SK-N-SH (cell line): Measurements from ENCODE around the gene GRIK1. TPM values are rescaled to one million over a fixed set of nuclear protein-coding genes. Genes with fewer than 3 reads are reported as not detected.

ENCODE experiments used
- CTCF ChIA-PET: fragments of 300-600, 350-600 bp; formaldehyde crosslinking; extraction: SDS; loops from one replicate; lab custom pipeline; 2021; lab: Yijun Ruan, JAX
- POLR2A ChIA-PET: fragments of 350-600 bp; sonication (Branson Sonifier 250); formaldehyde crosslinking; extraction: SDS; loops from one replicate; lab custom pipeline; 2020; ENCODE audit warnings: antibody characterized with exemption, inconsistent platforms; lab: Yijun Ruan, JAX
- DNase-seq: peaks from one replicate; pipeline ENCODE4 v3.0.0; 2012
- H2AFZ ChIP-seq: fragments of 200-600 bp; sonication (generic); 2 replicates; pipeline ENCODE4 v1.8.1; 2016; ENCODE audit warnings: antibody characterized with exemption, mild to moderate bottlenecking, low read depth
- H3F3A ChIP-seq: fragments of 200-600 bp; sonication (generic); replicated peaks from 2 replicates; pipeline ENCODE3; 2016; ENCODE audit warnings: antibody characterized with exemption, mild to moderate bottlenecking; ENCODE audit not compliant: insufficient read depth
- H3K27ac ChIP-seq, 2 experiments: fragments of 200-500 bp in 1 of 2; fragments of 200-600 bp in 1 of 2; sonication (Bioruptor generic) in 1 of 2; sonication (generic), shearing (Covaris generic) in 1 of 2; 2 replicates each; pipeline versions ENCODE4 v1.5.1 to v1.6.1; 2014 to 2016; ENCODE audit warnings: low read depth in 2 of 2, inconsistent platforms in 1 of 2, low read length in 1 of 2, mild to moderate bottlenecking in 1 of 2, mixed read lengths in 1 of 2
- H3K27me3 ChIP-seq: fragments of 200-600 bp; sonication (generic), shearing (Covaris generic); 2 replicates; pipeline ENCODE4 v1.6.1; 2016; ENCODE audit warnings: mixed run types; ENCODE audit not compliant: insufficient read depth
- H3K36me3 ChIP-seq, 2 experiments: fragments of 200-500 bp in 1 of 2; fragments of 200-600 bp in 1 of 2; sonication (Bioruptor generic) in 1 of 2; sonication (generic) in 1 of 2; replicated peaks in 1 of 2; 2 replicates each; pipeline versions ENCODE3 to v1.5.1; 2014 to 2016; ENCODE audit warnings: low read length in 1 of 2, mild to moderate bottlenecking in 1 of 2; ENCODE audit not compliant: insufficient read depth in 2 of 2, control insufficient read depth in 1 of 2
- H3K4me1 ChIP-seq, 2 experiments: fragments of 200-500 bp in 1 of 2; fragments of 200-600 bp in 1 of 2; sonication (Bioruptor generic) in 1 of 2; sonication (generic), shearing (Covaris generic) in 1 of 2; 2 replicates each; pipeline versions ENCODE4 v1.5.1 to v1.6.1; 2014 to 2016; ENCODE audit warnings: low read depth in 1 of 2, low read length in 1 of 2, mixed run types in 1 of 2; ENCODE audit not compliant: insufficient read depth in 2 of 2, control insufficient read depth in 1 of 2
- H3K4me2 ChIP-seq: fragments of 200-600 bp; sonication (generic), shearing (Covaris generic); 2 replicates; pipeline ENCODE4 v1.6.1; 2017; ENCODE audit warnings: mixed run types
- H3K4me3 ChIP-seq, 2 experiments: fragments of 200-500 bp in 1 of 2; fragments of 200-600 bp in 1 of 2; sonication (Bioruptor generic) in 1 of 2; sonication (generic), shearing (Covaris generic) in 1 of 2; 2 replicates each; pipeline versions ENCODE4 v1.5.1 to v1.8.1; 2014 to 2016; ENCODE audit warnings: low read depth in 2 of 2, inconsistent platforms in 1 of 2, low read length in 1 of 2, mild to moderate bottlenecking in 1 of 2, mixed read lengths in 1 of 2, moderate library complexity in 1 of 2
- H3K79me2 ChIP-seq: fragments of 200-600 bp; sonication (generic); 2 replicates; pipeline ENCODE4 v1.8.1; 2017; ENCODE audit warnings: mild to moderate bottlenecking; ENCODE audit not compliant: insufficient read depth
- H3K9ac ChIP-seq: fragments of 200-600 bp; sonication (generic); 2 replicates; pipeline ENCODE4 v1.6.1; 2017; ENCODE audit warnings: mixed run types
- H3K9me2 ChIP-seq: fragments of 200-600 bp; sonication (generic); 2 replicates; pipeline ENCODE4 v1.6.1; 2017; ENCODE audit warnings: mixed run types
- H3K9me3 ChIP-seq: fragments of 200-600 bp; sonication (generic); 2 replicates; pipeline ENCODE4 v1.6.1; 2017; ENCODE audit warnings: mixed run types, mild to moderate bottlenecking, moderate library complexity
- H4K20me1 ChIP-seq: fragments of 200-600 bp; sonication (generic); 2 replicates; pipeline ENCODE4 v1.6.1; 2017; ENCODE audit warnings: mild to moderate bottlenecking, mixed run types; ENCODE audit not compliant: insufficient read depth
- ELF1 ChIP-seq: IDR thresholded peaks from 2 replicates; pipeline ENCODE4 v1.4.0; 2012
- EZH2phosphoT487 ChIP-seq: fragments of 200-600 bp; sonication (generic); IDR thresholded peaks from 2 replicates; pipeline ENCODE4 v1.6.1; 2017; ENCODE audit warnings: low read depth, mixed run types, mild to moderate bottlenecking, antibody characterized with exemption, moderate library complexity, borderline replicate concordance
- FOXM1 ChIP-seq: IDR thresholded peaks from 2 replicates; pipeline ENCODE4 v1.4.0; 2012; ENCODE audit warnings: low read depth, mild to moderate bottlenecking
- GATA2 ChIP-seq: sonication (generic); formaldehyde crosslinking; IDR thresholded peaks from 2 replicates; pipeline ENCODE4 v1.5.0; 2020; ENCODE audit warnings: mild to moderate bottlenecking, missing genetic modification reagents
- JUND ChIP-seq: IDR thresholded peaks from 2 replicates; pipeline ENCODE4 v1.4.0; 2012
- MEF2A ChIP-seq: IDR thresholded peaks from 2 replicates; pipeline ENCODE4 v1.4.0; 2012; ENCODE audit warnings: low read depth, borderline replicate concordance
- POLR2AphosphoS5 ChIP-seq: IDR thresholded peaks from 2 replicates; pipeline ENCODE4 v1.6.1; 2012; ENCODE audit warnings: low read depth, low read length
- RAD21 ChIP-seq: IDR thresholded peaks from 2 replicates; pipeline ENCODE4 v1.6.1; 2012; ENCODE audit warnings: mild to moderate bottlenecking, low read length
- RCOR1 ChIP-seq: fragments of 150-350 bp; IDR thresholded peaks from 2 replicates; pipeline ENCODE4 v1.6.1; 2017; ENCODE audit warnings: antibody characterized with exemption, low read length
- RXRA ChIP-seq: IDR thresholded peaks from 2 replicates; pipeline ENCODE4 v1.4.0; 2012; ENCODE audit warnings: low read depth, mild to moderate bottlenecking, borderline replicate concordance
- SIN3A ChIP-seq: IDR thresholded peaks from 2 replicates; pipeline ENCODE4 v1.6.1; 2012; ENCODE audit warnings: low read depth, mild to moderate bottlenecking, low read length, moderate library complexity, borderline replicate concordance
- SMC3 ChIP-seq: IDR thresholded peaks from 2 replicates; pipeline ENCODE4 v1.6.1; 2012; ENCODE audit warnings: low read depth, low read length, improper control_type of control experiment
- TAF1 ChIP-seq: IDR thresholded peaks from 2 replicates; pipeline ENCODE4 v1.6.1; 2012; ENCODE audit warnings: low read depth, mild to moderate bottlenecking, low read length, moderate library complexity, borderline replicate concordance
- YY1 ChIP-seq: IDR thresholded peaks from 2 replicates; pipeline ENCODE4 v1.4.0; 2012; ENCODE audit warnings: low read depth, mild to moderate bottlenecking
- polyA plus RNA-seq, 3 experiments: library from polyadenylated mRNA; depleted of rRNA; stranded (reverse); fragments of >200 nt; gene quantifications; 2 replicates each; pipeline ENCODE4 v1.2.3, GENCODE V29; 2012
- TF ChIP-seq, protein P1 (sequence below): fragments of 200-600 bp; sonication (generic); IDR thresholded peaks from 2 replicates; pipeline ENCODE4 v1.6.1; 2017; ENCODE audit warnings: antibody characterized with exemption, mild to moderate bottlenecking, moderate library complexity
- TF ChIP-seq, protein P2 (sequence below): IDR thresholded peaks from 2 replicates; pipeline ENCODE4; 2012
- TF ChIP-seq, protein P3 (sequence below): IDR thresholded peaks from 2 replicates; pipeline ENCODE4 v1.4.0; 2012; ENCODE audit warnings: low read depth, borderline replicate concordance
- TF ChIP-seq, protein P4 (sequence below): IDR thresholded peaks from 2 replicates; pipeline ENCODE4 v1.4.0; 2012; ENCODE audit warnings: low read depth, borderline replicate concordance
- TF ChIP-seq, protein P5 (sequence below): IDR thresholded peaks from 2 replicates; pipeline ENCODE4 v1.4.0; 2012; ENCODE audit warnings: low read depth
- TF ChIP-seq, protein P6 (sequence below): fragments of 150-350 bp; IDR thresholded peaks from 2 replicates; pipeline ENCODE4 v1.6.1; 2017; ENCODE audit warnings: antibody characterized with exemption, low read length, low read depth, borderline replicate concordance

The GRIK1 gene
- polyA plus RNA-seq, 1 of the 3 experiments (the other 2 are of a cell fraction), result not detected

DNA sequence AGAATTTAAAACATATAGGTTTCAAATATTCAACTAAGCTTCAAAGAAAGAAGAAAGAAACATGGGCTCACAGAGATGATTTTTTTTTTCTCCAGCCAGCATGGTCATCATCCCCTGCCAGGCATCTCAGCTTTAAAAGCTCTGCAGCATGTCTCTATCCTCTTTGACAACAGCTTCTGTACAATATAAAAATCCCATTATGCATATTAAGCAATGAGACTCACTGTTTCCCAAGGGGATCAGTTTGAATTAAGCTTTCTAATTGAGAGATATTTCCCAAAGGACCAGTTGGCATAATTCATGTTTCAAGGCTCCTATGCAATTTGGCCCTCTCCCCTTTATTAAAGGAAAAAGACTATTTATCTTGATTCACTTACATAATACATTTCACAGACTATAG lies 220.3 kb downstream of the GRIK1 start:
- H3K79me2 ChIP-seq, result no peaks in the 10 kb centered on the region
- H3K9me2 ChIP-seq, result 0 out of 2 replicates have a peak, but pooled peaks cover 5% of the 10 kb centered on the region
- no peak for TF ChIP-seq RAD21
- TF ChIP-seq JUND, result no peak
- TF ChIP-seq, protein P1, sequence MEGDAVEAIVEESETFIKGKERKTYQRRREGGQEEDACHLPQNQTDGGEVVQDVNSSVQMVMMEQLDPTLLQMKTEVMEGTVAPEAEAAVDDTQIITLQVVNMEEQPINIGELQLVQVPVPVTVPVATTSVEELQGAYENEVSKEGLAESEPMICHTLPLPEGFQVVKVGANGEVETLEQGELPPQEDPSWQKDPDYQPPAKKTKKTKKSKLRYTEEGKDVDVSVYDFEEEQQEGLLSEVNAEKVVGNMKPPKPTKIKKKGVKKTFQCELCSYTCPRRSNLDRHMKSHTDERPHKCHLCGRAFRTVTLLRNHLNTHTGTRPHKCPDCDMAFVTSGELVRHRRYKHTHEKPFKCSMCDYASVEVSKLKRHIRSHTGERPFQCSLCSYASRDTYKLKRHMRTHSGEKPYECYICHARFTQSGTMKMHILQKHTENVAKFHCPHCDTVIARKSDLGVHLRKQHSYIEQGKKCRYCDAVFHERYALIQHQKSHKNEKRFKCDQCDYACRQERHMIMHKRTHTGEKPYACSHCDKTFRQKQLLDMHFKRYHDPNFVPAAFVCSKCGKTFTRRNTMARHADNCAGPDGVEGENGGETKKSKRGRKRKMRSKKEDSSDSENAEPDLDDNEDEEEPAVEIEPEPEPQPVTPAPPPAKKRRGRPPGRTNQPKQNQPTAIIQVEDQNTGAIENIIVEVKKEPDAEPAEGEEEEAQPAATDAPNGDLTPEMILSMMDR, result no peak
- no peak for TF ChIP-seq ELF1
- TF ChIP-seq, protein P2, sequence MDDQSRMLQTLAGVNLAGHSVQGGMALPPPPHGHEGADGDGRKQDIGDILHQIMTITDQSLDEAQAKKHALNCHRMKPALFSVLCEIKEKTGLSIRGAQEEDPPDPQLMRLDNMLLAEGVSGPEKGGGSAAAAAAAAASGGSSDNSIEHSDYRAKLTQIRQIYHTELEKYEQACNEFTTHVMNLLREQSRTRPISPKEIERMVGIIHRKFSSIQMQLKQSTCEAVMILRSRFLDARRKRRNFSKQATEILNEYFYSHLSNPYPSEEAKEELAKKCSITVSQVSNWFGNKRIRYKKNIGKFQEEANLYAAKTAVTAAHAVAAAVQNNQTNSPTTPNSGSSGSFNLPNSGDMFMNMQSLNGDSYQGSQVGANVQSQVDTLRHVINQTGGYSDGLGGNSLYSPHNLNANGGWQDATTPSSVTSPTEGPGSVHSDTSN, result no peak
- no peak for TF ChIP-seq TAF1
- TF ChIP-seq, protein P3, sequence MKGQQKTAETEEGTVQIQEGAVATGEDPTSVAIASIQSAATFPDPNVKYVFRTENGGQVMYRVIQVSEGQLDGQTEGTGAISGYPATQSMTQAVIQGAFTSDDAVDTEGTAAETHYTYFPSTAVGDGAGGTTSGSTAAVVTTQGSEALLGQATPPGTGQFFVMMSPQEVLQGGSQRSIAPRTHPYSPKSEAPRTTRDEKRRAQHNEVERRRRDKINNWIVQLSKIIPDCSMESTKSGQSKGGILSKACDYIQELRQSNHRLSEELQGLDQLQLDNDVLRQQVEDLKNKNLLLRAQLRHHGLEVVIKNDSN, result no peak
- TF ChIP-seq EZH2phosphoT487, result no peak
- TF ChIP-seq YY1, result no peak
- no peak for TF ChIP-seq POLR2AphosphoS5
- no peak for TF ChIP-seq SIN3A
- no peak for TF ChIP-seq MEF2A
- TF ChIP-seq, protein P4, sequence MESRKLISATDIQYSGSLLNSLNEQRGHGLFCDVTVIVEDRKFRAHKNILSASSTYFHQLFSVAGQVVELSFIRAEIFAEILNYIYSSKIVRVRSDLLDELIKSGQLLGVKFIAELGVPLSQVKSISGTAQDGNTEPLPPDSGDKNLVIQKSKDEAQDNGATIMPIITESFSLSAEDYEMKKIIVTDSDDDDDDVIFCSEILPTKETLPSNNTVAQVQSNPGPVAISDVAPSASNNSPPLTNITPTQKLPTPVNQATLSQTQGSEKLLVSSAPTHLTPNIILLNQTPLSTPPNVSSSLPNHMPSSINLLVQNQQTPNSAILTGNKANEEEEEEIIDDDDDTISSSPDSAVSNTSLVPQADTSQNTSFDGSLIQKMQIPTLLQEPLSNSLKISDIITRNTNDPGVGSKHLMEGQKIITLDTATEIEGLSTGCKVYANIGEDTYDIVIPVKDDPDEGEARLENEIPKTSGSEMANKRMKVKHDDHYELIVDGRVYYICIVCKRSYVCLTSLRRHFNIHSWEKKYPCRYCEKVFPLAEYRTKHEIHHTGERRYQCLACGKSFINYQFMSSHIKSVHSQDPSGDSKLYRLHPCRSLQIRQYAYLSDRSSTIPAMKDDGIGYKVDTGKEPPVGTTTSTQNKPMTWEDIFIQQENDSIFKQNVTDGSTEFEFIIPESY, result no peak
- TF ChIP-seq, protein P5, sequence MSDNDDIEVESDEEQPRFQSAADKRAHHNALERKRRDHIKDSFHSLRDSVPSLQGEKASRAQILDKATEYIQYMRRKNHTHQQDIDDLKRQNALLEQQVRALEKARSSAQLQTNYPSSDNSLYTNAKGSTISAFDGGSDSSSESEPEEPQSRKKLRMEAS, result no peak
- no peak for TF ChIP-seq RXRA
- TF ChIP-seq FOXM1, result no peak
- TF ChIP-seq RCOR1, result no peak
- TF ChIP-seq, protein P6, sequence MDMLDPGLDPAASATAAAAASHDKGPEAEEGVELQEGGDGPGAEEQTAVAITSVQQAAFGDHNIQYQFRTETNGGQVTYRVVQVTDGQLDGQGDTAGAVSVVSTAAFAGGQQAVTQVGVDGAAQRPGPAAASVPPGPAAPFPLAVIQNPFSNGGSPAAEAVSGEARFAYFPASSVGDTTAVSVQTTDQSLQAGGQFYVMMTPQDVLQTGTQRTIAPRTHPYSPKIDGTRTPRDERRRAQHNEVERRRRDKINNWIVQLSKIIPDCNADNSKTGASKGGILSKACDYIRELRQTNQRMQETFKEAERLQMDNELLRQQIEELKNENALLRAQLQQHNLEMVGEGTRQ, result no peak
- no peak for TF ChIP-seq SMC3
- no peak for TF ChIP-seq GATA2 (CRISPR knock-in tag)
- H3F3A ChIP-seq, result no peaks in the 10 kb centered on the region
- no peaks in the 10 kb centered on the region for H3K36me3 ChIP-seq
- no peak overlapping the region for H3K4me3 ChIP-seq
- no peak overlapping the region for H2AFZ ChIP-seq
- ChIA-PET CTCF (interaction anchor here (0.6 kb wide), 1 partner anchor 1052 kb away, joined by 3 read pairs; no protein-coding TSS in a partner anchor), POLR2A (no interaction called here)
- peak; percentile 10 for DNase-seq
- no peak overlapping the region for H3K4me2 ChIP-seq
- no peaks in the 10 kb centered on the region for H3K27me3 ChIP-seq
- H4K20me1 ChIP-seq, result no peaks in the 10 kb centered on the region
- no peak overlapping the region for H3K27ac ChIP-seq
- H3K9ac ChIP-seq, result no peak overlapping the region
- H3K9me3 ChIP-seq, result no peaks in the 10 kb centered on the region
- peaks cover 0 to 14% of the 10 kb centered on the region in 2 experiments; a peak in 2 of 4 replicates for H3K4me1 ChIP-seq
